GM12891 (cell line): ENCODE measurements around the gene BRAF.

Experiments
- PAX5 ChIP-seq: IDR thresholded peaks from 2 replicates; pipeline ENCODE4 v1.6.1; 2011; ENCODE audit warnings: low read length, moderate library complexity, mild to moderate bottlenecking; ENCODE audit not compliant: insufficient read depth, severe bottlenecking
- POLR2A ChIP-seq: IDR thresholded peaks from 2 replicates; pipeline ENCODE4 v1.6.1; 2011; ENCODE audit warnings: low read depth, low read length, control low read depth
- POLR2AphosphoS5 ChIP-seq: IDR thresholded peaks from 2 replicates; pipeline ENCODE4 v1.6.1; 2011; ENCODE audit warnings: low read depth, low read length, control low read depth
- SPI1 ChIP-seq: IDR thresholded peaks from 2 replicates; pipeline ENCODE4 v1.6.1; 2011; ENCODE audit warnings: low read depth, low read length, control low read depth
- TAF1 ChIP-seq: IDR thresholded peaks from 2 replicates; pipeline ENCODE4 v1.6.1; 2011; ENCODE audit warnings: low read depth, low read length, control low read depth

DNA sequence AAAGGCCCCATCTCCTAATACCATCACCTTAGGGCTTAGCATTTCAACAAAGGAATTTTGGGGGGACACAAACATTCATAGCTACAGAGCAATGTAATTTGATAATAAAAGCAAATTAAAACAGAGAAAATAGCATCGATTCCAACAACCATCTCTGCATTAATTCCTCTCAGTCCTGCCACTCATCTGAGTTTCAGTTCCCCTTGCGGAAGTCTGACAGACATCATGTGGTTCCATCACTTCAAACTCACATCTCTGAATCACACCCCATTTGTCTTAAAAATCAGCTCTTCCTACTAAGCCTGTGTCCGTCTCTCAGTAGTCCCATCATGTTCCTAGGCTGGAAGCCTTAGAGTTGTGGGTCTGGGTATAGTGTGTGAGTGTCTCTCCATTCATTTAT lies 248.4 kb downstream of the BRAF start:
- TF ChIP-seq POLR2AphosphoS5: no peak
- TF ChIP-seq POLR2A: no peak
- TF ChIP-seq PAX5: no peak
- no peak for TF ChIP-seq TAF1
- peak; percentile 100 for TF ChIP-seq SPI1
